ENCODE measurements around the gene AVL9.

- no peak for TF ChIP-seq CTCF (IDR thresholded peaks at IDR 0.05)
- TF ChIP-seq POLR2A (IDR thresholded peaks at IDR 0.05) = no peak
These were observed 367 bp upstream of the AVL9 start for GRCh38 chr7:32494946-32495297.

Data from vagina (tissue), 2 donors.